A549 (cell line): ENCODE data around the gene SLC5A5.

Source experiments
- CBX8 ChIP-seq: fragments of 200-600 bp; sonication (generic); IDR thresholded peaks from 2 replicates; pipeline ENCODE4 v1.6.1; 2016
- CTCF ChIP-seq: fragments of >200 bp; sonication (Bioruptor Twin); formaldehyde crosslinking; IDR thresholded peaks from 3 replicates; pipeline ENCODE4 v1.5.1; 2016
- EHF ChIP-seq: fragments of 250-450 bp; sonication (Bioruptor Pico); IDR thresholded peaks from 2 replicates; pipeline ENCODE4 v1.5.0; 2020; ENCODE audit warnings: mild to moderate bottlenecking
- EHMT2 ChIP-seq: fragments of 200-600 bp; sonication (generic); IDR thresholded peaks from 2 replicates; pipeline ENCODE4 v1.6.1; 2016; ENCODE audit warnings: antibody characterized with exemption, low read depth, mild to moderate bottlenecking, moderate library complexity
- KDM1A ChIP-seq: fragments of 200-600 bp; sonication (generic); IDR thresholded peaks from 2 replicates; pipeline ENCODE4 v1.6.1; 2016; ENCODE audit warnings: low read depth, mild to moderate bottlenecking
- MAZ ChIP-seq: fragments of 150-350 bp; IDR thresholded peaks from 2 replicates; pipeline ENCODE4 v1.6.1; 2014; ENCODE audit warnings: antibody characterized with exemption, low read depth, low read length, borderline replicate concordance
- NFE2L2 ChIP-seq: fragments of 150-350 bp; conservative IDR thresholded peaks from 2 replicates; pipeline ENCODE4 v1.6.1; 2014; ENCODE audit warnings: low read length
- POLR2A ChIP-seq: IDR thresholded peaks from 2 replicates; pipeline ENCODE4 v1.6.1; 2012; ENCODE audit warnings: mild to moderate bottlenecking, low read length
- RCOR1 ChIP-seq: fragments of 150-350 bp; IDR thresholded peaks from 2 replicates; pipeline ENCODE4 v1.6.1; 2014; ENCODE audit warnings: antibody characterized with exemption, low read length, low read depth
- TF ChIP-seq, protein P1 (sequence below): fragments of 450-650 bp; IDR thresholded peaks from 2 replicates; pipeline ENCODE4 v1.6.1; 2014; ENCODE audit warnings: antibody characterized with exemption
- TF ChIP-seq, protein P2 (sequence below): fragments of >200 bp; sonication (Bioruptor Twin); formaldehyde crosslinking; IDR thresholded peaks from 3 replicates; pipeline ENCODE4 v1.6.1; 2016
- TF ChIP-seq, protein P3 (sequence below): fragments of 200-600 bp; sonication (generic); IDR thresholded peaks from 2 replicates; pipeline ENCODE4 v1.6.1; 2016; ENCODE audit warnings: antibody characterized with exemption, mild to moderate bottlenecking, moderate library complexity

GRCh38 chr19:17943274-17944221 is 71.8 kb downstream of the SLC5A5 start:
- no peak for TF ChIP-seq EHMT2
- no peak for TF ChIP-seq KDM1A
- TF ChIP-seq CTCF: no peak
- TF ChIP-seq POLR2A: no peak
- TF ChIP-seq MAZ: no peak
- TF ChIP-seq, protein P1, sequence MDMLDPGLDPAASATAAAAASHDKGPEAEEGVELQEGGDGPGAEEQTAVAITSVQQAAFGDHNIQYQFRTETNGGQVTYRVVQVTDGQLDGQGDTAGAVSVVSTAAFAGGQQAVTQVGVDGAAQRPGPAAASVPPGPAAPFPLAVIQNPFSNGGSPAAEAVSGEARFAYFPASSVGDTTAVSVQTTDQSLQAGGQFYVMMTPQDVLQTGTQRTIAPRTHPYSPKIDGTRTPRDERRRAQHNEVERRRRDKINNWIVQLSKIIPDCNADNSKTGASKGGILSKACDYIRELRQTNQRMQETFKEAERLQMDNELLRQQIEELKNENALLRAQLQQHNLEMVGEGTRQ: no peak
- TF ChIP-seq, protein P2, sequence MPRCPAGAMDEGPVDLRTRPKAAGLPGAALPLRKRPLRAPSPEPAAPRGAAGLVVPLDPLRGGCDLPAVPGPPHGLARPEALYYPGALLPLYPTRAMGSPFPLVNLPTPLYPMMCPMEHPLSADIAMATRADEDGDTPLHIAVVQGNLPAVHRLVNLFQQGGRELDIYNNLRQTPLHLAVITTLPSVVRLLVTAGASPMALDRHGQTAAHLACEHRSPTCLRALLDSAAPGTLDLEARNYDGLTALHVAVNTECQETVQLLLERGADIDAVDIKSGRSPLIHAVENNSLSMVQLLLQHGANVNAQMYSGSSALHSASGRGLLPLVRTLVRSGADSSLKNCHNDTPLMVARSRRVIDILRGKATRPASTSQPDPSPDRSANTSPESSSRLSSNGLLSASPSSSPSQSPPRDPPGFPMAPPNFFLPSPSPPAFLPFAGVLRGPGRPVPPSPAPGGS: no peak
- no peak for TF ChIP-seq CBX8
- TF ChIP-seq, protein P3, sequence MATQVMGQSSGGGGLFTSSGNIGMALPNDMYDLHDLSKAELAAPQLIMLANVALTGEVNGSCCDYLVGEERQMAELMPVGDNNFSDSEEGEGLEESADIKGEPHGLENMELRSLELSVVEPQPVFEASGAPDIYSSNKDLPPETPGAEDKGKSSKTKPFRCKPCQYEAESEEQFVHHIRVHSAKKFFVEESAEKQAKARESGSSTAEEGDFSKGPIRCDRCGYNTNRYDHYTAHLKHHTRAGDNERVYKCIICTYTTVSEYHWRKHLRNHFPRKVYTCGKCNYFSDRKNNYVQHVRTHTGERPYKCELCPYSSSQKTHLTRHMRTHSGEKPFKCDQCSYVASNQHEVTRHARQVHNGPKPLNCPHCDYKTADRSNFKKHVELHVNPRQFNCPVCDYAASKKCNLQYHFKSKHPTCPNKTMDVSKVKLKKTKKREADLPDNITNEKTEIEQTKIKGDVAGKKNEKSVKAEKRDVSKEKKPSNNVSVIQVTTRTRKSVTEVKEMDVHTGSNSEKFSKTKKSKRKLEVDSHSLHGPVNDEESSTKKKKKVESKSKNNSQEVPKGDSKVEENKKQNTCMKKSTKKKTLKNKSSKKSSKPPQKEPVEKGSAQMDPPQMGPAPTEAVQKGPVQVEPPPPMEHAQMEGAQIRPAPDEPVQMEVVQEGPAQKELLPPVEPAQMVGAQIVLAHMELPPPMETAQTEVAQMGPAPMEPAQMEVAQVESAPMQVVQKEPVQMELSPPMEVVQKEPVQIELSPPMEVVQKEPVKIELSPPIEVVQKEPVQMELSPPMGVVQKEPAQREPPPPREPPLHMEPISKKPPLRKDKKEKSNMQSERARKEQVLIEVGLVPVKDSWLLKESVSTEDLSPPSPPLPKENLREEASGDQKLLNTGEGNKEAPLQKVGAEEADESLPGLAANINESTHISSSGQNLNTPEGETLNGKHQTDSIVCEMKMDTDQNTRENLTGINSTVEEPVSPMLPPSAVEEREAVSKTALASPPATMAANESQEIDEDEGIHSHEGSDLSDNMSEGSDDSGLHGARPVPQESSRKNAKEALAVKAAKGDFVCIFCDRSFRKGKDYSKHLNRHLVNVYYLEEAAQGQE: no peak
- no peak for TF ChIP-seq NFE2L2
- no peak for TF ChIP-seq EHF (CRISPR knock-in tag)
- no peak for TF ChIP-seq RCOR1
